Effector memory CD4-positive, alpha-beta T cell (primary cell): ENCODE measurements around the gene NAA80.

Source experiments
- DNase-seq, 3 donors: peaks; one replicate each; pipeline ENCODE4 v3.0.0-alpha.2; 2020
- H3K27ac ChIP-seq: 2 replicates; pipeline ENCODE4 v1.7.0; 2013; ENCODE audit warnings: mild to moderate bottlenecking, low read length, moderate library complexity; ENCODE audit not compliant: insufficient read depth, poor library complexity, severe bottlenecking
- H3K27me3 ChIP-seq: replicated peaks from 2 replicates; pipeline ENCODE4 v1.7.0; 2013; ENCODE audit warnings: mild to moderate bottlenecking, low read length; ENCODE audit not compliant: insufficient read depth, control insufficient read depth, poor library complexity, severe bottlenecking
- H3K36me3 ChIP-seq: 2 replicates; pipeline ENCODE4 v1.7.0; 2013; ENCODE audit warnings: mild to moderate bottlenecking, low read length, moderate library complexity; ENCODE audit not compliant: control insufficient read depth, insufficient read depth
- H3K4me1 ChIP-seq: 2 replicates; pipeline ENCODE4 v1.7.0; 2013; ENCODE audit warnings: low read length, mild to moderate bottlenecking; ENCODE audit not compliant: control insufficient read depth, insufficient read depth, poor library complexity, severe bottlenecking
- H3K4me3 ChIP-seq: 2 replicates; pipeline ENCODE4 v1.7.0; 2013; ENCODE audit warnings: low read length, low read depth, mild to moderate bottlenecking; ENCODE audit not compliant: insufficient read depth, poor library complexity, severe bottlenecking
- H3K9me3 ChIP-seq: 2 replicates; pipeline ENCODE4 v1.7.0; 2013; ENCODE audit warnings: mild to moderate bottlenecking, low read length, moderate library complexity; ENCODE audit not compliant: control insufficient read depth

Gene NAA80

DNA sequence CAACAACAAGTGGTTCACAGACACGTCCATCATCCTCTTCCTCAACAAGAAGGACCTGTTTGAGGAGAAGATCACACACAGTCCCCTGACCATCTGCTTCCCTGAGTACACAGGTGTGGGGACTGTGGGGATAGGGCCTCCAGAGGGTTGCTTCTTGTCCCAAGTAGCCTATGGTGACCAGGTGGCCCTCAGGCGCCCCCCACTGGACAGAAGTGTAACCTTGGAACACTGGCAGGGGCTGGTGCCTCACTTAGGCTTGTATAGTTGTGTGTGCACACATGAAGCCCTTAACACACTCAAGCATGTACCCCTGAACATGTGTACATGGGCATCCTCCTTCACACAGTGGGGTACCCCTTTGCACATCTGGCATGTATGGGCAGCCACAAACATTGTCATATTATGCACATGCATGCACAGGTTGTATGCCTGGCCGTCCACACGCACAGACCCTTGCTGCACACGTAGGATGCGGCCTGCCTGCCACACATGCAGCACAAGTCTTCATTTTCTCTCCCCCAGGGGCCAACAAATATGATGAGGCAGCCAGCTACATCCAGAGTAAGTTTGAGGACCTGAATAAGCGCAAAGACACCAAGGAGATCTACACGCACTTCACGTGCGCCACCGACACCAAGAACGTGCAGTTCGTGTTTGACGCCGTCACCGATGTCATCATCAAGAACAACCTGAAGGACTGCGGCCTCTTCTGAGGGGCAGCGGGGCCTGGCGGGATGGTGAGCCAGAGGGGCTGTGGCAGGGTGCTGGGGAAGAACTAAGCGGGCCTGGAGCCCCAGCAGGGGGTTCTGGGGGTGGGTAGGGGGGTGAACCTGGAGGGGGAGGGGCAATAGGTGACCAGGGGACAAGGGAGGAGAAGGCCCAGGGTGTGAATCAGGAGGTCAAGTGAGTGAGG, 42.0 kb downstream of the NAA80 start:
- Histone ChIP-seq H3K9me3 (no peaks in the 10 kb centered on the region), H3K27me3 (no peaks in the 10 kb centered on the region), H3K4me3 (no peak overlapping the region), H3K27ac (no peak overlapping the region), H3K36me3 (peaks cover 64% of the 10 kb centered on the region), H3K4me1 (peaks cover 7% of the 10 kb centered on the region)
- no peak for DNase-seq

- Histone ChIP-seq H3K4me3 (no peak overlapping the region), H3K27me3 (no peaks in the 10 kb centered on the region), H3K36me3 (peaks cover 77% of the 10 kb centered on the region), H3K9me3 (no peaks in the 10 kb centered on the region), H3K27ac (peak overlapping the region; percentile 2), H3K4me1 (peaks cover 3% of the 10 kb centered on the region)
- DNase-seq, result no peak
Observed at GRCh38 chr3:50255251-50255615, 44.0 kb downstream of the NAA80 start.

- peak overlapping the region; percentile 2 for H3K27ac ChIP-seq
- no peaks in the 10 kb centered on the region for H3K4me1 ChIP-seq
- no peak for DNase-seq
Observed at GRCh38 chr3:50254577-50255250, 44.5 kb downstream of the NAA80 start.

DNA sequence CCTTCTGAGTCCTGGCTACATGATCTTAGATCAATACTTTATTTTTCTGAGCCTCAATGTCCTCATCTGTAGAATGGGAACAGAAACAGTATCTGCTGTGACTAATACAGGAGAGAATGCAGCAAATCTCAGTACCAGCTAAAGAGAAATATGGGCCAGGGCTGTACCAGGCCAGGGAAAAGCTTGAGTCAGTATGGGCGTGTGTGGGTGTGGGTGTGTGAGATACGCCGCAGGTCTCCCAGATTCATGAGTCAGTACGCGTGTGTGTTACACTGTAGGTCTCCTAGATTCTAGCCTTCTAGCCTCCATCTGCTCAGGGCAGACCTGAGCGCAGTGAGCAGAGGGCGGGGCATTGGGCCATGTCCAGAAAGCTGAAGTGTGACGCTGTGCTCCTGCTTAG, 48.0 kb downstream of the NAA80 start:
- Histone ChIP-seq H3K4me1 (peaks cover 19% of the 10 kb centered on the region), H3K27ac (no peak overlapping the region), H3K36me3 (peaks cover 68% of the 10 kb centered on the region), H3K4me3 (no peak overlapping the region), H3K27me3 (no peaks in the 10 kb centered on the region), H3K9me3 (no peaks in the 10 kb centered on the region)
- DNase-seq, result no peak

More at GRCh38 chr3:50254577-50255250, 44.5 kb downstream of the NAA80 start:
- Histone ChIP-seq H3K9me3 (no peaks in the 10 kb centered on the region), H3K27me3 (no peaks in the 10 kb centered on the region), H3K4me3 (no peak overlapping the region), H3K36me3 (peaks cover 77% of the 10 kb centered on the region)

GRCh38 chr3:50250514-50250913, 48.7 kb downstream of the NAA80 start:
- H3K36me3 ChIP-seq, result peaks cover 64% of the 10 kb centered on the region
- no peaks in the 10 kb centered on the region for H3K27me3 ChIP-seq
- no peak for DNase-seq
- H3K27ac ChIP-seq, result no peak overlapping the region
- peaks cover 27% of the 10 kb centered on the region for H3K4me1 ChIP-seq
- no peaks in the 10 kb centered on the region for H3K9me3 ChIP-seq
- no peak overlapping the region for H3K4me3 ChIP-seq

DNA sequence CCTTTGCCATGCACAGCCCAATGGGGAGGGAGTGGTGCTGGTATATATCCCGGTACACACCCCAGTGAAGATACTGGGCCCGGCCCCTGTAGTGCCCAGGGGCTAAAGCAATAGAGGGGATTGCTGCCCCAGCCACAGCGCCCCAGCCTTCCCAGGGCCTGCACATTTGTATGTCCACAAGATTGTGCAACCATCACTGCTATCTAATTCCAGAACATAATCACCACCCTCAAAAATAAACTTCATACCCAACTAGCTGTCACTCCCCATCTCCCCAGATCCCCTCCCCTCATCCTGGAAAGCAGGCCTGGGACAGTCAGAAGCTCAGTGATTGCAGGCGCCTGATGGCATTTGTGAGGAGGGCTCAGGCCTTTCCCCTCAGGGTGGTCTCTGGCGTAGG, 49.7 kb downstream of the NAA80 start:
- Histone ChIP-seq H3K36me3 (peaks cover 54% of the 10 kb centered on the region), H3K9me3 (no peaks in the 10 kb centered on the region), H3K27me3 (no peaks in the 10 kb centered on the region), H3K4me3 (no peak overlapping the region), H3K4me1 (peaks cover 37% of the 10 kb centered on the region), H3K27ac (peak overlapping the region; percentile 46)
- DNase-seq, result no peak

GRCh38 chr3:50248387-50248786, 50.8 kb downstream of the NAA80 start:
- Histone ChIP-seq H3K4me3 (no peak overlapping the region), H3K4me1 (peaks cover 48% of the 10 kb centered on the region), H3K27ac (peak overlapping the region; percentile 46), H3K27me3 (no peaks in the 10 kb centered on the region), H3K9me3 (no peaks in the 10 kb centered on the region), H3K36me3 (peaks cover 43% of the 10 kb centered on the region)
- DNase-seq, result no peak

DNA sequence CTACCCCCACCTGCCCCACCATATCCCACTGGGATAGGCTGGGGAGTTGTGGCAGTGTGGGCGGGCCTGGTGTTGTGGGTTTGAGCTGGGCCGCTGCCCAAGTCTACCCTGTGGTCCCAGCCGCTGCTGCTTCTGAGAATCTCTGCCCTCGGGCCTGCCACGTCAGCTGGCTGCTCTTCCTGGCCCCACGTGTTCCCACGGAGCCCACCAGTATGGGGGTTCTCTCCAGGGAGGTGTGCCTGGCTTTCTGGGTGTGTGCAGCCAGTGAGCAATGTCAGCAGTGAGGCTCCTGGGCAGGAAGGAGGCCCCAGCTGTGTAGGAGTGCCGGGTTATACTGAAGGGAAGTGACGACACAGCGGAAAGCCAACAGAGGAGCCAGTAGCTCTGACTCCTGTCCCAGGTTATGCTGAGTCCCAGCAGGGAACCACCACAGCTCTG, 52.7 kb downstream of the NAA80 start:
- H3K4me3 ChIP-seq, result peak overlapping the region; percentile 23
- H3K36me3 ChIP-seq, result peaks cover 25% of the 10 kb centered on the region
- peaks cover 66% of the 10 kb centered on the region for H3K4me1 ChIP-seq
- no peaks in the 10 kb centered on the region for H3K9me3 ChIP-seq
- H3K27me3 ChIP-seq, result no peaks in the 10 kb centered on the region
- H3K27ac ChIP-seq, result peak overlapping the region; percentile 84
- peak; percentile 71 to 72 (median 71) for DNase-seq
